Neural progenitor cell (in vitro differentiated cells): ENCODE results near the gene EGFR. TPM values are rescaled to one million over a fixed set of nuclear protein-coding genes. Genes with fewer than 3 reads are reported as not detected.

ENCODE experiments used
- DNase-seq: peaks from one replicate; pipeline ENCODE4 v3.0.0-alpha.2; 2016; ENCODE audit warnings: low spot score
- H2AFZ ChIP-seq: fragments of 200-600 bp; sonication (generic); replicated peaks from 2 replicates; pipeline ENCODE4 v1.6.1; 2016; ENCODE audit warnings: antibody characterized with exemption
- H3F3A ChIP-seq: fragments of 200-600 bp; sonication (generic); 2 replicates; pipeline ENCODE4 v1.6.1; 2016; ENCODE audit warnings: antibody characterized with exemption, low read depth
- H3K27ac ChIP-seq: fragments of 200-600 bp; sonication (generic); 2 replicates; pipeline ENCODE4 v1.5.1; 2016; ENCODE audit warnings: mild to moderate bottlenecking
- H3K27me3 ChIP-seq: fragments of 200-600 bp; sonication (generic); 2 replicates; pipeline ENCODE4 v1.6.1; 2016; ENCODE audit warnings: mild to moderate bottlenecking, moderate library complexity
- H3K36me3 ChIP-seq: fragments of 200-600 bp; sonication (generic); 2 replicates; pipeline ENCODE4 v1.5.1; 2016
- H3K4me1 ChIP-seq: fragments of 200-600 bp; sonication (generic); 2 replicates; pipeline ENCODE4 v1.6.1; 2016; ENCODE audit warnings: mixed run types
- H3K4me2 ChIP-seq: fragments of 200-600 bp; sonication (generic); 2 replicates; pipeline ENCODE4 v1.6.1; 2016
- H3K4me3 ChIP-seq: fragments of 200-600 bp; sonication (generic); 2 replicates; pipeline ENCODE4 v1.5.1; 2016
- H3K79me2 ChIP-seq: fragments of 200-600 bp; sonication (generic); 2 replicates; pipeline ENCODE4 v1.6.1; 2016; ENCODE audit warnings: low read depth
- H3K9ac ChIP-seq: fragments of 200-600 bp; sonication (generic); 2 replicates; pipeline ENCODE4 v1.6.1; 2016
- H3K9me3 ChIP-seq: fragments of 200-600 bp; sonication (generic); 2 replicates; pipeline ENCODE4 v1.5.1; 2016; ENCODE audit warnings: low read depth
- H4K20me1 ChIP-seq: fragments of 200-600 bp; sonication (generic); 2 replicates; pipeline ENCODE4 v1.6.1; 2016; ENCODE audit warnings: low read depth
- H3K27ac Mint-ChIP-seq: 3 replicates; pipeline ENCODE4 v1.8.0; 2021; ENCODE audit warnings: mixed read lengths
- H3K27me3 Mint-ChIP-seq: 2 replicates; pipeline ENCODE4 v1.8.0; 2022; ENCODE audit warnings: low read depth, mild to moderate bottlenecking, inconsistent platforms, moderate library complexity, mixed read lengths; ENCODE audit not compliant: insufficient read depth
- H3K36me3 Mint-ChIP-seq: 3 replicates; pipeline ENCODE4 v1.8.0; 2021; ENCODE audit warnings: mixed read lengths
- H3K4me1 Mint-ChIP-seq: 3 replicates; pipeline ENCODE4 v1.8.0; 2021; ENCODE audit warnings: mixed read lengths
- H3K4me3 Mint-ChIP-seq: 3 replicates; pipeline ENCODE4 v1.8.0; 2021; ENCODE audit warnings: mild to moderate bottlenecking, moderate library complexity, mixed read lengths
- H3K9me3 Mint-ChIP-seq: 3 replicates; pipeline ENCODE4 v1.8.0; 2020; ENCODE audit warnings: mixed read lengths
- CTCF ChIP-seq: fragments of 200-600 bp; sonication (generic); IDR thresholded peaks from 2 replicates; pipeline ENCODE4 v1.5.1; 2017; ENCODE audit warnings: antibody characterized with exemption, mild to moderate bottlenecking
- EZH2 ChIP-seq: fragments of 200-600 bp; sonication (generic); IDR thresholded peaks from 2 replicates; pipeline ENCODE4 v1.6.1; 2017; ENCODE audit warnings: antibody characterized with exemption, mild to moderate bottlenecking, moderate library complexity
- EZH2phosphoT487 ChIP-seq: fragments of 200-600 bp; sonication (generic); IDR thresholded peaks from 2 replicates; pipeline ENCODE4 v1.6.1; 2017; ENCODE audit warnings: antibody characterized with exemption
- total RNA-seq: library from RNA; depleted of rRNA; stranded (reverse); fragments of >200 nt; gene quantifications from 2 replicates; pipeline ENCODE4 v1.2.3, GENCODE V29; 2015; ENCODE audit warnings: low replicate concordance

EGFR gene
- total RNA-seq, 1 donor from 2014 or later = 4.6 TPM

DNA sequence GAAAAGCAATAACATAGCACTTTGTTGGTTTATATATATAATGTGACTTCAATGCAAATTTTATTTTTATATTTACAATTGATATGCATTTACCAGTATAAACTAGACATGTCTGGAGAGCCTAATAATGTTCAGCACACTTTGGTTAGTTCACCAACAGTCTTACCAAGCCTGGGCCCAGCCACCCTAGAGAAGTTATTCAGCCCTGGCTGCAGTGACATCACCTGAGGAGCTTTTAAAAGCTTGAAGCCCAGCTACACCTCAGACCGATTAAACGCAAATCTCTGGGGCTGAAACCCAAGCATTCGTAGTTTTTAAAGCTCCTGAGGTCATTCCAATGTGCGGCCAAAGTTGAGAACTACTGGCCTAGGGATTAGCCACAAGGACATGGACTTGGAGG lies 191.4 kb downstream of the EGFR start:
- peaks cover 3% of the 10 kb centered on the region for H3K4me1 ChIP-seq
- no peaks in the 10 kb centered on the region for H3K9me3 Mint-ChIP-seq
- peaks cover 7% of the 10 kb centered on the region for H3K36me3 Mint-ChIP-seq
- H3K27me3 Mint-ChIP-seq = no peaks in the 10 kb centered on the region
- no peak overlapping the region for H3K4me3 Mint-ChIP-seq
- TF ChIP-seq EZH2phosphoT487 (no peak), EZH2 (no peak), CTCF (no peak)
- H3F3A ChIP-seq = no peaks in the 10 kb centered on the region
- no peak overlapping the region for H3K9ac ChIP-seq
- H4K20me1 ChIP-seq = no peaks in the 10 kb centered on the region
- no peak overlapping the region for H2AFZ ChIP-seq
- no peaks in the 10 kb centered on the region for H3K79me2 ChIP-seq
- no peaks in the 10 kb centered on the region for H3K36me3 ChIP-seq
- H3K27me3 ChIP-seq = no peaks in the 10 kb centered on the region
- peaks cover 15% of the 10 kb centered on the region for H3K4me1 Mint-ChIP-seq
- H3K9me3 ChIP-seq = no peaks in the 10 kb centered on the region
- DNase-seq = no peak
- H3K4me3 ChIP-seq = no peak overlapping the region
- H3K27ac Mint-ChIP-seq = no peak overlapping the region
- no peak overlapping the region for H3K4me2 ChIP-seq
- no peak overlapping the region for H3K27ac ChIP-seq

- no peak for DNase-seq
- H3K9ac ChIP-seq = no peak overlapping the region
- H3K27me3 ChIP-seq = no peaks in the 10 kb centered on the region
- no peak overlapping the region for H3K27ac ChIP-seq
- H3K4me1 ChIP-seq = peaks cover 3% of the 10 kb centered on the region
- no peaks in the 10 kb centered on the region for H4K20me1 ChIP-seq
- TF ChIP-seq CTCF (no peak), EZH2 (no peak)
- H3K36me3 Mint-ChIP-seq = peaks cover 7% of the 10 kb centered on the region
- no peaks in the 10 kb centered on the region for H3K79me2 ChIP-seq
- H3K4me3 Mint-ChIP-seq = no peak overlapping the region
- no peaks in the 10 kb centered on the region for H3K36me3 ChIP-seq
- no peaks in the 10 kb centered on the region for H3K27me3 Mint-ChIP-seq
- H3K4me1 Mint-ChIP-seq = peaks cover 15% of the 10 kb centered on the region
- no peaks in the 10 kb centered on the region for H3K9me3 ChIP-seq
- H3K4me2 ChIP-seq = no peak overlapping the region
- no peak overlapping the region for H3K27ac Mint-ChIP-seq
- H3K4me3 ChIP-seq = no peak overlapping the region
- H3F3A ChIP-seq = no peaks in the 10 kb centered on the region
- no peak overlapping the region for H2AFZ ChIP-seq
- no peaks in the 10 kb centered on the region for H3K9me3 Mint-ChIP-seq
These were observed 191.9 kb downstream of the EGFR start for GRCh38 chr7:55210716-55211115.

DNA sequence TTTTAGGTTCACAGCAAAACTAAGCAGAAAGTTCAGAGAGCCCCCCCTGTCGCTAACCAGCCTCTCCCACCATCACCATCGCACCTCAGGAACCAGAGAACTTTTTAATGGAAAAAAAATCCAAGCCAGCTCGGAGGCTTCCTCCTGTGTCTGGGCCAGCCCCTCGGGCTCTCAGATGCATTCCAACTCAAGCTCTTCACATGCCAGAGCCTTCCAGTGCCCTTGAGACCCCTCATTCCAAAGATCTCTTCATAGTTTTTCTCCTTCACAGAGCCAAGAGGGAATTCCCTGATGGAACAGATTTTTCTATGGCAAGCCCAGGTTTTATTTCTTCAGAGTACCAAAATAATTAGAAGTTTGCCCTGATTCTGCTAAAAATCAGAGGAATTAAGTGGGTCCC lies 192.9 kb downstream of the EGFR start:
- DNase-seq = peak; percentile 24
- Mint-ChIP-seq H3K4me3 (no peak overlapping the region), H3K27ac (no peak overlapping the region), H3K9me3 (no peaks in the 10 kb centered on the region), H3K4me1 (peaks cover 15% of the 10 kb centered on the region), H3K36me3 (peaks cover 3% of the 10 kb centered on the region), H3K27me3 (no peaks in the 10 kb centered on the region)
- H3K27me3 ChIP-seq = no peaks in the 10 kb centered on the region
- no peak overlapping the region for H3K9ac ChIP-seq
- H4K20me1 ChIP-seq = no peaks in the 10 kb centered on the region
- H3K79me2 ChIP-seq = no peaks in the 10 kb centered on the region
- no peaks in the 10 kb centered on the region for H3K9me3 ChIP-seq
- peaks cover 3% of the 10 kb centered on the region for H3K4me1 ChIP-seq
- no peaks in the 10 kb centered on the region for H3K36me3 ChIP-seq
- no peak for TF ChIP-seq EZH2
- TF ChIP-seq CTCF = no peak
- no peak for TF ChIP-seq EZH2phosphoT487
- H3K4me3 ChIP-seq = no peak overlapping the region
- no peak overlapping the region for H3K27ac ChIP-seq
- H2AFZ ChIP-seq = no peak overlapping the region
- H3K4me2 ChIP-seq = no peak overlapping the region
- H3F3A ChIP-seq = no peaks in the 10 kb centered on the region

DNA sequence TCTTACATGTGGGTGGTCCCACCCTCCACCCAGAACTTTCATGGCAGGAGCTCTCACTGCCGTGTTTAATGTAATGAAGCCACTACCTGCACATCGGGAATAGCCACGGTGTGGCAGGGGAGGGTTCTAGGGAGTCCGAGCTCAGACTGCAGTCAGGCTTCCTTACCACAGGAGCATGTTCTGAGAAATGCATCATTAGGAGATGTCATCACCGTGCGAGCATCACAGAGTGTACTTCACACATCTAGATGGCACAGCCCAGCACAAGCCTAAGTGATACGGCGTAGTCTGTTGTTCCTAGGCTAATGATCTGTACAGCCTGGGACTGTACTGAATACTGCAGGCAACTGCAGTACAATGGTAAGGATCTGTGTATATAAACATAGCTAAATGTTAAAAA lies 193.4 kb downstream of the EGFR start:
- no peak overlapping the region for H3K27ac Mint-ChIP-seq
- Histone ChIP-seq H3K4me1 (peaks cover 3% of the 10 kb centered on the region), H3K27ac (no peak overlapping the region), H2AFZ (no peak overlapping the region), H3K79me2 (no peaks in the 10 kb centered on the region), H3K9ac (no peak overlapping the region), H3K36me3 (no peaks in the 10 kb centered on the region), H4K20me1 (no peaks in the 10 kb centered on the region), H3K4me2 (no peak overlapping the region), H3K9me3 (no peaks in the 10 kb centered on the region), H3K27me3 (no peaks in the 10 kb centered on the region), H3F3A (no peaks in the 10 kb centered on the region), H3K4me3 (no peak overlapping the region)
- H3K4me1 Mint-ChIP-seq = peaks cover 15% of the 10 kb centered on the region
- no peak overlapping the region for H3K4me3 Mint-ChIP-seq
- TF ChIP-seq EZH2 (no peak), CTCF (no peak), EZH2phosphoT487 (no peak)
- H3K36me3 Mint-ChIP-seq = peaks cover 3% of the 10 kb centered on the region
- no peaks in the 10 kb centered on the region for H3K27me3 Mint-ChIP-seq
- DNase-seq = no peak
- no peaks in the 10 kb centered on the region for H3K9me3 Mint-ChIP-seq
